SK-N-SH (cell line): ENCODE data around the gene GALNT16. TPM values are rescaled to one million over a fixed set of nuclear protein-coding genes. Genes with fewer than 3 reads are reported as not detected.

Source experiments
- CTCF ChIA-PET: fragments of 300-600, 350-600 bp; formaldehyde crosslinking; extraction: SDS; loops from one replicate; lab custom pipeline; 2021; lab: Yijun Ruan, JAX
- POLR2A ChIA-PET: fragments of 350-600 bp; sonication (Branson Sonifier 250); formaldehyde crosslinking; extraction: SDS; loops from one replicate; lab custom pipeline; 2020; ENCODE audit warnings: antibody characterized with exemption, inconsistent platforms; lab: Yijun Ruan, JAX
- DNase-seq: peaks from one replicate; pipeline ENCODE4 v3.0.0; 2012
- H2AFZ ChIP-seq: fragments of 200-600 bp; sonication (generic); 2 replicates; pipeline ENCODE4 v1.8.1; 2016; ENCODE audit warnings: antibody characterized with exemption, mild to moderate bottlenecking, low read depth
- H3F3A ChIP-seq: fragments of 200-600 bp; sonication (generic); replicated peaks from 2 replicates; pipeline ENCODE3; 2016; ENCODE audit warnings: antibody characterized with exemption, mild to moderate bottlenecking; ENCODE audit not compliant: insufficient read depth
- H3K27ac ChIP-seq, 2 experiments: fragments of 200-500 bp in 1 of 2; fragments of 200-600 bp in 1 of 2; sonication (Bioruptor generic) in 1 of 2; sonication (generic), shearing (Covaris generic) in 1 of 2; 2 replicates each; pipeline versions ENCODE4 v1.5.1 to v1.6.1; 2014 to 2016; ENCODE audit warnings: low read depth in 2 of 2, inconsistent platforms in 1 of 2, low read length in 1 of 2, mild to moderate bottlenecking in 1 of 2, mixed read lengths in 1 of 2
- H3K27me3 ChIP-seq: fragments of 200-600 bp; sonication (generic), shearing (Covaris generic); 2 replicates; pipeline ENCODE4 v1.6.1; 2016; ENCODE audit warnings: mixed run types; ENCODE audit not compliant: insufficient read depth
- H3K36me3 ChIP-seq, 2 experiments: fragments of 200-500 bp in 1 of 2; fragments of 200-600 bp in 1 of 2; sonication (Bioruptor generic) in 1 of 2; sonication (generic) in 1 of 2; replicated peaks in 1 of 2; 2 replicates each; pipeline versions ENCODE3 to v1.5.1; 2014 to 2016; ENCODE audit warnings: low read length in 1 of 2, mild to moderate bottlenecking in 1 of 2; ENCODE audit not compliant: insufficient read depth in 2 of 2, control insufficient read depth in 1 of 2
- H3K4me1 ChIP-seq, 2 experiments: fragments of 200-500 bp in 1 of 2; fragments of 200-600 bp in 1 of 2; sonication (Bioruptor generic) in 1 of 2; sonication (generic), shearing (Covaris generic) in 1 of 2; 2 replicates each; pipeline versions ENCODE4 v1.5.1 to v1.6.1; 2014 to 2016; ENCODE audit warnings: low read depth in 1 of 2, low read length in 1 of 2, mixed run types in 1 of 2; ENCODE audit not compliant: insufficient read depth in 2 of 2, control insufficient read depth in 1 of 2
- H3K4me2 ChIP-seq: fragments of 200-600 bp; sonication (generic), shearing (Covaris generic); 2 replicates; pipeline ENCODE4 v1.6.1; 2017; ENCODE audit warnings: mixed run types
- H3K4me3 ChIP-seq, 2 experiments: fragments of 200-500 bp in 1 of 2; fragments of 200-600 bp in 1 of 2; sonication (Bioruptor generic) in 1 of 2; sonication (generic), shearing (Covaris generic) in 1 of 2; 2 replicates each; pipeline versions ENCODE4 v1.5.1 to v1.8.1; 2014 to 2016; ENCODE audit warnings: low read depth in 2 of 2, inconsistent platforms in 1 of 2, low read length in 1 of 2, mild to moderate bottlenecking in 1 of 2, mixed read lengths in 1 of 2, moderate library complexity in 1 of 2
- H3K79me2 ChIP-seq: fragments of 200-600 bp; sonication (generic); 2 replicates; pipeline ENCODE4 v1.8.1; 2017; ENCODE audit warnings: mild to moderate bottlenecking; ENCODE audit not compliant: insufficient read depth
- H3K9ac ChIP-seq: fragments of 200-600 bp; sonication (generic); 2 replicates; pipeline ENCODE4 v1.6.1; 2017; ENCODE audit warnings: mixed run types
- H3K9me2 ChIP-seq: fragments of 200-600 bp; sonication (generic); 2 replicates; pipeline ENCODE4 v1.6.1; 2017; ENCODE audit warnings: mixed run types
- H3K9me3 ChIP-seq: fragments of 200-600 bp; sonication (generic); 2 replicates; pipeline ENCODE4 v1.6.1; 2017; ENCODE audit warnings: mixed run types, mild to moderate bottlenecking, moderate library complexity
- H4K20me1 ChIP-seq: fragments of 200-600 bp; sonication (generic); 2 replicates; pipeline ENCODE4 v1.6.1; 2017; ENCODE audit warnings: mild to moderate bottlenecking, mixed run types; ENCODE audit not compliant: insufficient read depth
- CHD2 ChIP-seq: fragments of 150-350 bp; IDR thresholded peaks from 2 replicates; pipeline ENCODE4 v1.6.1; 2018; ENCODE audit warnings: low read length; ENCODE audit not compliant: partially characterized antibody
- CTCF ChIP-seq: fragments of 200-600 bp; sonication (generic); IDR thresholded peaks from 2 replicates; pipeline ENCODE4 v1.6.1; 2017; ENCODE audit warnings: antibody characterized with exemption, mild to moderate bottlenecking, moderate library complexity
- EP300 ChIP-seq, 2 experiments: IDR thresholded peaks; 2 replicates each; pipeline versions ENCODE4 v1.4.0 to v1.6.1; 2012; ENCODE audit warnings: borderline replicate concordance in 1 of 2, low read depth in 1 of 2, low read length in 1 of 2
- EZH2phosphoT487 ChIP-seq: fragments of 200-600 bp; sonication (generic); IDR thresholded peaks from 2 replicates; pipeline ENCODE4 v1.6.1; 2017; ENCODE audit warnings: low read depth, mixed run types, mild to moderate bottlenecking, antibody characterized with exemption, moderate library complexity, borderline replicate concordance
- FOSL2 ChIP-seq: IDR thresholded peaks from 2 replicates; pipeline ENCODE4 v1.4.0; 2012; ENCODE audit warnings: low read depth, mild to moderate bottlenecking, moderate library complexity, borderline replicate concordance
- FOXM1 ChIP-seq: IDR thresholded peaks from 2 replicates; pipeline ENCODE4 v1.4.0; 2012; ENCODE audit warnings: low read depth, mild to moderate bottlenecking
- GATA2 ChIP-seq: sonication (generic); formaldehyde crosslinking; IDR thresholded peaks from 2 replicates; pipeline ENCODE4 v1.5.0; 2020; ENCODE audit warnings: mild to moderate bottlenecking, missing genetic modification reagents
- IRF3 ChIP-seq: fragments of 150-350 bp; IDR thresholded peaks from 2 replicates; pipeline ENCODE4 v1.6.1; 2016; ENCODE audit warnings: mild to moderate bottlenecking, low read depth, low read length
- JUND ChIP-seq: IDR thresholded peaks from 2 replicates; pipeline ENCODE4 v1.4.0; 2012
- MAX ChIP-seq: IDR thresholded peaks from 2 replicates; pipeline ENCODE4 v1.4.0; 2012; ENCODE audit warnings: low read depth
- NFIC ChIP-seq: IDR thresholded peaks from 2 replicates; pipeline ENCODE4 v1.4.0; 2012; ENCODE audit warnings: borderline replicate concordance
- PBX3 ChIP-seq: IDR thresholded peaks from 2 replicates; pipeline ENCODE4; 2012
- POLR2AphosphoS5 ChIP-seq: IDR thresholded peaks from 2 replicates; pipeline ENCODE4 v1.6.1; 2012; ENCODE audit warnings: low read depth, low read length
- RAD21 ChIP-seq: IDR thresholded peaks from 2 replicates; pipeline ENCODE4 v1.6.1; 2012; ENCODE audit warnings: mild to moderate bottlenecking, low read length
- RCOR1 ChIP-seq: fragments of 150-350 bp; IDR thresholded peaks from 2 replicates; pipeline ENCODE4 v1.6.1; 2017; ENCODE audit warnings: antibody characterized with exemption, low read length
- SIN3A ChIP-seq: IDR thresholded peaks from 2 replicates; pipeline ENCODE4 v1.6.1; 2012; ENCODE audit warnings: low read depth, mild to moderate bottlenecking, low read length, moderate library complexity, borderline replicate concordance
- SMC3 ChIP-seq: IDR thresholded peaks from 2 replicates; pipeline ENCODE4 v1.6.1; 2012; ENCODE audit warnings: low read depth, low read length, improper control_type of control experiment
- TAF1 ChIP-seq: IDR thresholded peaks from 2 replicates; pipeline ENCODE4 v1.6.1; 2012; ENCODE audit warnings: low read depth, mild to moderate bottlenecking, low read length, moderate library complexity, borderline replicate concordance
- TCF12 ChIP-seq: IDR thresholded peaks from 2 replicates; pipeline ENCODE4 v1.4.0; 2012
- TEAD4 ChIP-seq: IDR thresholded peaks from 2 replicates; pipeline ENCODE4 v1.4.0; 2012; ENCODE audit warnings: mild to moderate bottlenecking, borderline replicate concordance; ENCODE audit not compliant: insufficient read depth
- USF2 ChIP-seq: fragments of 150-350 bp; IDR thresholded peaks from 2 replicates; pipeline ENCODE4 v1.6.1; 2017; ENCODE audit warnings: antibody characterized with exemption, low read length, low read depth, borderline replicate concordance
- YY1 ChIP-seq: IDR thresholded peaks from 2 replicates; pipeline ENCODE4 v1.4.0; 2012; ENCODE audit warnings: low read depth, mild to moderate bottlenecking
- WGBS: methylation state at CpG from one replicate; pipeline ENCODE4 v1.1.6; 2017; ENCODE audit warnings: low lambda C conversion rate; 5-methylcytosine and 5-hydroxymethylcytosine counted together
- polyA plus RNA-seq, 3 experiments: library from polyadenylated mRNA; depleted of rRNA; stranded (reverse); fragments of >200 nt; gene quantifications; 2 replicates each; pipeline ENCODE4 v1.2.3, GENCODE V29; 2012

Gene GALNT16
- polyA plus RNA-seq, 1 of the 3 experiments (the other 2 are of a cell fraction): 17.0 TPM

- TF ChIP-seq IRF3: no peak
- TF ChIP-seq POLR2AphosphoS5: no peak
- no peak for TF ChIP-seq RAD21
- TF ChIP-seq SMC3: no peak
- TF ChIP-seq USF2: no peak
- no peak for TF ChIP-seq GATA2 (CRISPR knock-in tag)
- TF ChIP-seq SIN3A: no peak
- TF ChIP-seq PBX3: no peak
- TF ChIP-seq, all 33 proteins: peak for 0
Measured at GRCh38 chr14:69246331-69246730, 13.6 kb upstream of the GALNT16 start (continued).

- no peaks in the 10 kb centered on the region for H3K79me2 ChIP-seq
- H2AFZ ChIP-seq: no peak overlapping the region
- peak overlapping the region; percentile 67 to 73; a peak in 3 of 4 replicates for H3K27ac ChIP-seq
- no peak overlapping the region for H3K4me3 ChIP-seq
- H4K20me1 ChIP-seq: no peaks in the 10 kb centered on the region
- no peak for DNase-seq
- no peaks in the 10 kb centered on the region for H3K36me3 ChIP-seq
- CTCF ChIA-PET: interaction anchor here (1.1 to 5.1 kb wide), 7 partner anchors 8 to 212 kb away, joined by 3 to 44 read pairs (median 12); partner anchors contain the start of gene GALNT16
- H3K9ac ChIP-seq: no peak overlapping the region
- H3K4me1 ChIP-seq: peaks cover 2 to 5% of the 10 kb centered on the region in 2 experiments; a peak in 3 of 4 replicates
- 46% methylated on average over 3 of the region's 3 CpGs for WGBS
- no peaks in the 10 kb centered on the region for H3K9me2 ChIP-seq
- H3K9me3 ChIP-seq: no peaks in the 10 kb centered on the region
- POLR2A ChIA-PET: no interaction called here
- peak overlapping the region; percentile 62; the same call in 1 of the 2 replicates for H3K4me2 ChIP-seq
- no peaks in the 10 kb centered on the region for H3K27me3 ChIP-seq
- peaks cover 11% of the 10 kb centered on the region for H3F3A ChIP-seq
- TF ChIP-seq CTCF: peak; percentile 66
- no peak for TF ChIP-seq CHD2
- TF ChIP-seq JUND: peak; percentile 63
- TF ChIP-seq TAF1: no peak
- TF ChIP-seq NFIC: peak; percentile 76
- peak; percentile 96 for TF ChIP-seq TCF12
- peak; percentile 65; the same call in 1 of the 2 replicates for TF ChIP-seq TEAD4
- TF ChIP-seq SMC3: no peak
- peak in 1 of 2 experiments; percentile 60; a peak in 1 of 4 replicates for TF ChIP-seq EP300 (IDR thresholded peaks at IDR 0.05; ENCODE audit: borderline replicate concordance in 1 of 2, low read depth in 1 of 2, low read length in 1 of 2)
- TF ChIP-seq FOXM1: no peak
- TF ChIP-seq YY1: no peak
- TF ChIP-seq RAD21: no peak
- no peak for TF ChIP-seq RCOR1
- peak; percentile 78 for TF ChIP-seq MAX
- TF ChIP-seq EZH2phosphoT487: no peak
- peak; percentile 32; the same call in 1 of the 2 replicates for TF ChIP-seq FOSL2
Measured at GRCh38 chr14:69247676-69248440, 12.1 kb upstream of the GALNT16 start.
